T-helper 1 cell treated with Interleukin-12 subunit alpha and Interleukin-12 subunit beta and Interleukin-4 antibody, amounts not matched to agents 30 μg/mL and 1 μg/mL, for 36 hours (primary cell): Measurements from ENCODE around the gene HAS3.
"Not testable (repeated sequence)": the region's sequence is repeated elsewhere in the genome, so short reads cannot be mapped to it uniquely, and the experiment has no call there.

Experiments used
- H3K27ac Mint-ChIP-seq: one replicate; pipeline ENCODE4 v1.8.0; 2021; ENCODE audit warnings: mild to moderate bottlenecking, mixed read lengths
- H3K27me3 Mint-ChIP-seq: one replicate; pipeline ENCODE4 v1.8.0; 2021; ENCODE audit warnings: low read depth, mixed read lengths
- H3K36me3 Mint-ChIP-seq: one replicate; pipeline ENCODE4 v1.8.0; 2021; ENCODE audit warnings: low read depth, mixed read lengths
- H3K4me1 Mint-ChIP-seq: one replicate; pipeline ENCODE4 v1.8.0; 2021; ENCODE audit warnings: low read depth, mixed read lengths
- H3K4me3 Mint-ChIP-seq: one replicate; pipeline ENCODE4 v1.8.0; 2021; ENCODE audit warnings: mild to moderate bottlenecking, moderate library complexity, mixed read lengths
- H3K9me3 Mint-ChIP-seq: one replicate; pipeline ENCODE4 v1.8.0; 2021; ENCODE audit warnings: mixed read lengths

The HAS3 gene

GRCh38 chr16:69116906-69117305 lies 11.5 kb downstream of the HAS3 start:
- peaks cover 7% of the 10 kb centered on the region for H3K4me1 Mint-ChIP-seq
- no peaks in the 10 kb centered on the region for H3K27me3 Mint-ChIP-seq
- no peak overlapping the region for H3K4me3 Mint-ChIP-seq
- peaks cover 26% of the 10 kb centered on the region for H3K36me3 Mint-ChIP-seq
- H3K9me3 Mint-ChIP-seq: no peaks in the 10 kb centered on the region
- no peak overlapping the region for H3K27ac Mint-ChIP-seq

DNA sequence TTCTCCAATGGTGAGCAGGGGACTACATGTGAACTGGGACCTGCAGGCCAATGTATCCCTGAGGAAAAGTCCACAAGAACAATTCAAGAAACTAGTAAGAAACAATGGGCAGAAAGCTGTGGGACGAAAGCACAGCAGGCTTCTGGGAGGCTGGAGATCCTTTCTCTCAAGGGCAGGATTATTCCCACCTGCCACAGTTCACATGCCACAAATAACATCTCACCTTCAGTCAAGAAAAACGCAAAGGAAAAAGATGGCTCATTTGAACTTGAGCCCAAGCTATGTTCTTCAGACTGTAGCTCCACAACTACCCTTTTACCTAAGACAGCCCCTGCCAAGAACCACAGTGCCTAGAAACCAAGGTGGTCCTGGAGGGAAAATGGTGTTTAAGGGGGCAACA lies 13.0 kb downstream of the HAS3 start:
- peaks cover 5% of the 10 kb centered on the region for H3K4me1 Mint-ChIP-seq
- no peak overlapping the region for H3K4me3 Mint-ChIP-seq
- H3K9me3 Mint-ChIP-seq: no peaks in the 10 kb centered on the region
- no peaks in the 10 kb centered on the region for H3K27me3 Mint-ChIP-seq
- peaks cover 26% of the 10 kb centered on the region for H3K36me3 Mint-ChIP-seq
- no peak overlapping the region for H3K27ac Mint-ChIP-seq

- no peaks in the 10 kb centered on the region for H3K27me3 Mint-ChIP-seq
- no peak overlapping the region for H3K4me3 Mint-ChIP-seq
Observed at GRCh38 chr16:69118994-69119393, 13.5 kb downstream of the HAS3 start.

DNA sequence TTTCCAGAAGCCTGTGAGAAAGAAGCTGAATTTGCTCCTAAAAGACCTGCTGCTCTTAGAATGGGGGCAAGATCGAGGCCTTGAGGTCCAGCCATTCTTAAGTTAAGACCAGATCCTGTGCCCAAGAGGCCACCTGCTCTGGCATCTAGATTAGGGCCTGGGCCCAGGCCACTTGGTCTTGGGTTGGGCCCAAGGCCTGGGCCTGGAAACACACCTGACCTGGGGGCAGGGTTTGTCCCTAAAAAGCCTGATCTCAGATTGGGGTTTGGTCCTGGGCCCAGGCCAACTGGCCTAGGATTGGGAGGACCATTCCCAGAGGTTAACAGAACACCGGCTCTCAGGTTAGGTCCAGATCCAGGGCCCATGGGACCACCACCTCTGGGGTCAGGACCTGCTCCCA lies 14.1 kb downstream of the HAS3 start:
- Mint-ChIP-seq H3K36me3 (peaks cover 25% of the 10 kb centered on the region), H3K4me1 (peaks cover 5% of the 10 kb centered on the region), H3K9me3 (no peaks in the 10 kb centered on the region), H3K4me3 (no peak overlapping the region), H3K27ac (no peak overlapping the region), H3K27me3 (no peaks in the 10 kb centered on the region)

More at GRCh38 chr16:69118994-69119393, 13.5 kb downstream of the HAS3 start:
- Mint-ChIP-seq H3K9me3 (no peaks in the 10 kb centered on the region), H3K36me3 (peaks cover 26% of the 10 kb centered on the region), H3K27ac (no peak overlapping the region), H3K4me1 (peaks cover 5% of the 10 kb centered on the region)

GRCh38 chr16:69120096-69120664 lies 14.7 kb downstream of the HAS3 start:
- Mint-ChIP-seq H3K9me3 (no peaks in the 10 kb centered on the region), H3K4me3 (no peak overlapping the region), H3K4me1 (no peaks in the 10 kb centered on the region), H3K27ac (no peak overlapping the region), H3K36me3 (peaks cover 22% of the 10 kb centered on the region), H3K27me3 (no peaks in the 10 kb centered on the region)

GRCh38 chr16:69123910-69124309 lies 18.5 kb downstream of the HAS3 start:
- H3K4me1 Mint-ChIP-seq: peaks cover 5% of the 10 kb centered on the region
- no peaks in the 10 kb centered on the region for H3K27me3 Mint-ChIP-seq
- no peaks in the 10 kb centered on the region for H3K9me3 Mint-ChIP-seq
- H3K36me3 Mint-ChIP-seq: peaks cover 21% of the 10 kb centered on the region
- H3K4me3 Mint-ChIP-seq: no peak overlapping the region
- H3K27ac Mint-ChIP-seq: no peak overlapping the region

- H3K36me3 Mint-ChIP-seq: peaks cover 16% of the 10 kb centered on the region
- H3K27me3 Mint-ChIP-seq, H3K4me3 Mint-ChIP-seq, H3K4me1 Mint-ChIP-seq, H3K9me3 Mint-ChIP-seq, H3K27ac Mint-ChIP-seq: not testable (repeated sequence)
Observed at GRCh38 chr16:69124406-69124805, 19.0 kb downstream of the HAS3 start.

GRCh38 chr16:69124961-69125360 lies 19.5 kb downstream of the HAS3 start:
- H3K27me3 Mint-ChIP-seq, H3K9me3 Mint-ChIP-seq, H3K4me3 Mint-ChIP-seq, H3K27ac Mint-ChIP-seq: not testable (repeated sequence)
- peaks cover 10% of the 10 kb centered on the region for H3K4me1 Mint-ChIP-seq
- peaks cover 15% of the 10 kb centered on the region for H3K36me3 Mint-ChIP-seq

GRCh38 chr16:69126221-69126620 lies 20.8 kb downstream of the HAS3 start:
- Mint-ChIP-seq H3K9me3 (no peaks in the 10 kb centered on the region), H3K4me1 (peaks cover 20% of the 10 kb centered on the region), H3K27me3 (no peaks in the 10 kb centered on the region), H3K4me3 (no peak overlapping the region), H3K27ac (no peak overlapping the region), H3K36me3 (peaks cover 6% of the 10 kb centered on the region)

- peaks cover 23% of the 10 kb centered on the region for H3K4me1 Mint-ChIP-seq
- H3K27ac Mint-ChIP-seq, H3K4me3 Mint-ChIP-seq, H3K27me3 Mint-ChIP-seq, H3K36me3 Mint-ChIP-seq, H3K9me3 Mint-ChIP-seq: not testable (repeated sequence)
Observed at GRCh38 chr16:69126801-69127200, 21.3 kb downstream of the HAS3 start.

GRCh38 chr16:69127966-69128510 lies 22.6 kb downstream of the HAS3 start:
- Mint-ChIP-seq H3K9me3 (no peaks in the 10 kb centered on the region), H3K27me3 (no peaks in the 10 kb centered on the region), H3K27ac (no peak overlapping the region), H3K36me3 (peaks cover 6% of the 10 kb centered on the region), H3K4me1 (peaks cover 28% of the 10 kb centered on the region), H3K4me3 (no peak overlapping the region)

DNA sequence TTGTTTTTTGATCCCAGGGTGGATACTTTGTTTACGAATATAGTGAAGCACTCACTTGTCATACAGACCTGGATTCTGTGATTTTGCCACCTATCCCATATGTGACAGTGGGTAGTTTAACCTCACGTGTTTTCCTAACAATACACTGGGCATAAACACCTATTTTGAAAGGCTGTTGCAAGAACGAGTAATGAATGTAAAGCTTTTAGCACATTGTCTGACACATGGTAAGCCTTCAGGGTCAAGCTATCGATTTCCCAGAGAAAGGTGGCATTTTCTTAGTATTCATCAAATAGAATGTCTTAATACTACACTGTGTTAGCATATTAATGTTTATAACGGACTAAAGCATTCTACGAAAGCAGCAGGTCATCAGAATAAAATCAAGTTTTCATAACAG lies 25.0 kb downstream of the HAS3 start:
- Mint-ChIP-seq H3K27ac (no peak overlapping the region), H3K36me3 (peaks cover 17% of the 10 kb centered on the region), H3K4me1 (peaks cover 44% of the 10 kb centered on the region), H3K4me3 (peak overlapping the region; percentile 91), H3K9me3 (no peaks in the 10 kb centered on the region), H3K27me3 (no peaks in the 10 kb centered on the region)

DNA sequence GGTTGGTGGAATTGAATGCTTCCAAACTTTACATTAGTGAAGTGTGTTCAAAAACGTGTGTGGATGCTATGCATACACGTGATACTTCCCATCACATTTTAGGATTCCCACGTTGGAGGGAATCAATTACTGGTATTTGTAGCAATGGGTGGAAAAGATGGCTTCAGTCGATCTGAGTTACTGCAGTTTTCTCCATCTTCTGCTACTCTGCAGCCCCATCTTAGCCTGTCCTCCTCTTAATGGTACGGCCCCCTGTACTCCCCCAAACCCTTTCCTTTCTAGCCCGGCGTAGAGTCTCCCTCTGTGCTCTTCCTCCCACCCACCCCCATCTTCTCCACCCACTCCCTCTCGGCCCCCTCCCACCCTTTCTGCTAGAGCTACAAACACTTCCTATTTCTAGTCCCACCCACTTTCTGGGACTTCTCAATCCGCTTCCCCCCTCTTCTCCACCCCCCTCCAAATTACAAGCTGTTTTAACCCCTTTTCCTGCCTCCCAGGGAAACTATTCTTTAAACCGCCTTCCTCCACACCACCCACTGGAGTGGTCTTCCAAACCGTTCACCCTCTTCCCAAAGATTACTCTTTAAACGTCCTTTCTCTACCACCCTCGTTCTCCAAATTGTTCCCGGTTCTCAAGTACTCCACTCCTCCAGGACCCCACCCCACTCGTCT lies 25.9 kb downstream of the HAS3 start:
- no peaks in the 10 kb centered on the region for H3K9me3 Mint-ChIP-seq
- H3K27ac Mint-ChIP-seq: peak overlapping the region; percentile 86
- no peaks in the 10 kb centered on the region for H3K27me3 Mint-ChIP-seq
- H3K36me3 Mint-ChIP-seq: peaks cover 17% of the 10 kb centered on the region
- H3K4me3 Mint-ChIP-seq: peak overlapping the region; percentile 91
- H3K4me1 Mint-ChIP-seq: peaks cover 43% of the 10 kb centered on the region

DNA sequence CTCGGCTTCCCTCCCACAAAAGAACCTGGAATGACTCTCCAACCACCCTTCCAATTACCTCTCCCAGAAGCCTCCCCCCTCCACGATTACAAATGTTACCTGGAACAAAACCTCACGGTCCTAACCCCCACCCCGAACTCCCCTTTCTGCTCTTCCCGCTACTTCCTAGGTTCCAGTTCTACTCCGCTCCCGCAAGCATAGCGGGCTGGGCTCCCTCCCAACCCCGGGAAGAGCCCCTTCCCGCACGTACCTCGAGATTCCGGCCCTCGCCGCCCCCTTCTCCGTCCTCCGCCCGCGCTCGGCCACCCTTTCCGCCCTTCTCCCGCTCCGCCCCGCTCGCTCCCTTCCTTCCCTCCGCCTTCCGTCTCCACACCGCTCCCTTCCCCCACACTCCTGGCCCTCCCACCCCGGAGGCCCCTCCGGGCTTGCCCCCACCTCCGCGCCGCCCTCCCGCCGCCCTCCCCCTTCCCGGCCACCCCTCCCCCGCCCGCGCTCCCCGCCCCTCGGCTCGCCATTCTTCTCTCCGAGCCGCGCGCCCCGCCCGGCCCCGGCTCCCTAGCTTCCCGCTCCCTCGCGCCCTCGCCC lies 26.5 kb downstream of the HAS3 start:
- H3K27me3 Mint-ChIP-seq: no peaks in the 10 kb centered on the region
- H3K4me3 Mint-ChIP-seq: peak overlapping the region; percentile 91
- peak overlapping the region; percentile 86 for H3K27ac Mint-ChIP-seq
- peaks cover 20% of the 10 kb centered on the region for H3K36me3 Mint-ChIP-seq
- H3K4me1 Mint-ChIP-seq: peaks cover 48% of the 10 kb centered on the region
- no peaks in the 10 kb centered on the region for H3K9me3 Mint-ChIP-seq
